HepG2 (cell line): ENCODE data around the gene TM9SF2. TPM values are rescaled to one million over a fixed set of nuclear protein-coding genes. Genes with fewer than 3 reads are reported as not detected.

Source experiments
- ARID3A ChIP-seq: IDR thresholded peaks from 2 replicates; pipeline ENCODE4 v1.6.1; 2012; ENCODE audit warnings: low read depth, low read length, improper control_type of control experiment
- BHLHE40 ChIP-seq: IDR thresholded peaks from 2 replicates; pipeline ENCODE4 v1.6.1; 2011; ENCODE audit warnings: low read length, improper control_type of control experiment
- CREB1 ChIP-seq, 2 experiments: fragments of 450-650 bp in 1 of 2; IDR thresholded peaks; 2 replicates each; pipeline ENCODE4 v1.6.1; 2016 to 2017; ENCODE audit warnings: control low read depth in 1 of 2, mild to moderate bottlenecking in 1 of 2, missing compliant biosample characterization in 1 of 2, missing genetic modification characterization in 1 of 2
- CREM ChIP-seq, 2 experiments: sonication (generic) in 1 of 2; formaldehyde crosslinking in 1 of 2; IDR thresholded peaks; 2 replicates each; pipeline versions ENCODE4 v1.4.0 to v1.6.1; 2016 to 2020; ENCODE audit warnings: antibody characterized with exemption in 1 of 2, mild to moderate bottlenecking in 1 of 2, missing genetic modification reagents in 1 of 2
- DPF2 ChIP-seq: sonication (generic); formaldehyde crosslinking; IDR thresholded peaks from 2 replicates; pipeline ENCODE4 v1.4.0; 2020; ENCODE audit warnings: mild to moderate bottlenecking, low read depth, missing genetic modification reagents, borderline replicate concordance
- FOXP4 ChIP-seq: sonication (generic); formaldehyde crosslinking; IDR thresholded peaks from 2 replicates; pipeline ENCODE4 v1.4.0; 2020; ENCODE audit warnings: missing genetic modification reagents
- GATAD2A ChIP-seq: IDR thresholded peaks from 2 replicates; pipeline ENCODE4 v1.6.1; 2016
- HDAC2 ChIP-seq: sonication (generic); formaldehyde crosslinking; IDR thresholded peaks from 2 replicates; pipeline ENCODE4 v1.4.0; 2020; ENCODE audit warnings: missing genetic modification reagents
- HHEX ChIP-seq: IDR thresholded peaks from 2 replicates; pipeline ENCODE4 v1.6.1; 2016; ENCODE audit warnings: control low read depth
- ISL2 ChIP-seq: sonication (generic); formaldehyde crosslinking; IDR thresholded peaks from 2 replicates; pipeline ENCODE4 v1.5.0; 2020; ENCODE audit warnings: missing genetic modification reagents
- MLX ChIP-seq: IDR thresholded peaks from 2 replicates; pipeline ENCODE4 v1.6.1; 2016
- NR2F6 ChIP-seq, 2 experiments: IDR thresholded peaks; 2 replicates each; pipeline ENCODE4 v1.6.1; 2016; ENCODE audit warnings: antibody characterized with exemption in 1 of 2, mild to moderate bottlenecking in 1 of 2
- SAP130 ChIP-seq: IDR thresholded peaks from 2 replicates; pipeline ENCODE4 v1.6.1; 2016; ENCODE audit warnings: low read depth
- SCMH1 ChIP-seq: sonication (generic); formaldehyde crosslinking; IDR thresholded peaks from 2 replicates; pipeline ENCODE4 v1.9.0; 2021; ENCODE audit warnings: missing genetic modification reagents, mild to moderate bottlenecking, borderline replicate concordance
- SIX1 ChIP-seq: sonication (generic); formaldehyde crosslinking; IDR thresholded peaks from 2 replicates; pipeline ENCODE4 v1.4.0; 2020; ENCODE audit warnings: missing genetic modification reagents, borderline replicate concordance
- SOX5 ChIP-seq: IDR thresholded peaks from 2 replicates; pipeline ENCODE4 v1.6.1; 2016; ENCODE audit warnings: borderline replicate concordance
- SRF ChIP-seq: IDR thresholded peaks from 2 replicates; pipeline ENCODE4 v1.6.1; 2011; ENCODE audit warnings: mild to moderate bottlenecking, low read depth, low read length, moderate library complexity
- ZNF614 ChIP-seq: IDR thresholded peaks from 2 replicates; pipeline ENCODE4 v1.6.1; 2018; ENCODE audit warnings: missing biosample characterization, missing genetic modification reagents, inconsistent platforms, borderline replicate concordance
- polyA plus RNA-seq, 8 experiments: library from polyadenylated mRNA; depleted of rRNA in 3 of 8; stranded (reverse) in 7 of 8; unstranded in 1 of 8; fragments of >200 nt; fragmentation: Illumina TruSeq in 4 of 8; extraction: Trizol in 4 of 8; gene quantifications; 2 replicates each; pipeline versions ENCODE4 v1.2.1 to v1.2.3, GENCODE V29; 2011 to 2016; ENCODE audit warnings: low read depth in 4 of 8, missing spikeins in 1 of 8, mixed read lengths in 1 of 8; ENCODE audit not compliant: insufficient read depth in 1 of 8
- total RNA-seq, 5 experiments: library from RNA; depleted of rRNA; stranded (reverse); fragments of >200 nt; fragmentation: Illumina TruSeq; extraction: Trizol; gene quantifications; 2 replicates each; pipeline ENCODE4 v1.2.3, GENCODE V29; 2016; ENCODE audit warnings: low read depth in 1 of 5
- TF ChIP-seq, protein P1 (sequence below): sonication (generic); formaldehyde crosslinking; IDR thresholded peaks from 2 replicates; pipeline ENCODE4 v1.9.0; 2021; ENCODE audit warnings: mild to moderate bottlenecking, missing genetic modification reagents

Gene TM9SF2
- total and polyA plus RNA-seq, 2 of the 13 experiments (the other 11 are each of a cell fraction or from before 2014, with no cell fraction given): 94.1 to 123 TPM

- TF ChIP-seq SOX5 (CRISPR knock-in tag) (peak; percentile 40; the same call in 1 of the 2 replicates), HHEX (CRISPR knock-in tag) (peak; percentile 43; the same call in 1 of the 2 replicates), MLX (CRISPR knock-in tag) (0 out of 2 replicates have a peak, but pooled peaks have one; percentile 16), ZNF614 (no peak), GATAD2A (CRISPR knock-in tag) (peak; percentile 54; the same call in 1 of the 2 replicates), SCMH1 (CRISPR knock-in tag) (no peak), SIX1 (CRISPR knock-in tag) (peak; percentile 46; the same call in 1 of the 2 replicates), SAP130 (peak; percentile 32; the same call in 1 of the 2 replicates), ARID3A (peak; percentile 71), ISL2 (CRISPR knock-in tag) (peak; percentile 43; the same call in 1 of the 2 replicates), SRF (no peak), CREM (IDR thresholded peaks at IDR 0.05) (0 out of 2 replicates have a peak, but pooled peaks have one; percentile 16), CREM (CRISPR knock-in tag; IDR thresholded peaks at IDR 0.05) (no peak), FOXP4 (CRISPR knock-in tag) (peak; percentile 84), BHLHE40 (no peak), DPF2 (CRISPR knock-in tag) (0 out of 2 replicates have a peak, but pooled peaks have one; percentile 20), HDAC2 (CRISPR knock-in tag) (peak; percentile 40; the same call in 1 of the 2 replicates), NR2F6 (IDR thresholded peaks at IDR 0.05) (peak; percentile 51; the same call in 1 of the 2 replicates), NR2F6 (CRISPR knock-in tag; IDR thresholded peaks at IDR 0.05) (0 out of 2 replicates have a peak, but pooled peaks have one; percentile 13), CREB1 (IDR thresholded peaks at IDR 0.05) (no peak), CREB1 (CRISPR knock-in tag; IDR thresholded peaks at IDR 0.05) (peak; percentile 37)
- TF ChIP-seq, protein P1, sequence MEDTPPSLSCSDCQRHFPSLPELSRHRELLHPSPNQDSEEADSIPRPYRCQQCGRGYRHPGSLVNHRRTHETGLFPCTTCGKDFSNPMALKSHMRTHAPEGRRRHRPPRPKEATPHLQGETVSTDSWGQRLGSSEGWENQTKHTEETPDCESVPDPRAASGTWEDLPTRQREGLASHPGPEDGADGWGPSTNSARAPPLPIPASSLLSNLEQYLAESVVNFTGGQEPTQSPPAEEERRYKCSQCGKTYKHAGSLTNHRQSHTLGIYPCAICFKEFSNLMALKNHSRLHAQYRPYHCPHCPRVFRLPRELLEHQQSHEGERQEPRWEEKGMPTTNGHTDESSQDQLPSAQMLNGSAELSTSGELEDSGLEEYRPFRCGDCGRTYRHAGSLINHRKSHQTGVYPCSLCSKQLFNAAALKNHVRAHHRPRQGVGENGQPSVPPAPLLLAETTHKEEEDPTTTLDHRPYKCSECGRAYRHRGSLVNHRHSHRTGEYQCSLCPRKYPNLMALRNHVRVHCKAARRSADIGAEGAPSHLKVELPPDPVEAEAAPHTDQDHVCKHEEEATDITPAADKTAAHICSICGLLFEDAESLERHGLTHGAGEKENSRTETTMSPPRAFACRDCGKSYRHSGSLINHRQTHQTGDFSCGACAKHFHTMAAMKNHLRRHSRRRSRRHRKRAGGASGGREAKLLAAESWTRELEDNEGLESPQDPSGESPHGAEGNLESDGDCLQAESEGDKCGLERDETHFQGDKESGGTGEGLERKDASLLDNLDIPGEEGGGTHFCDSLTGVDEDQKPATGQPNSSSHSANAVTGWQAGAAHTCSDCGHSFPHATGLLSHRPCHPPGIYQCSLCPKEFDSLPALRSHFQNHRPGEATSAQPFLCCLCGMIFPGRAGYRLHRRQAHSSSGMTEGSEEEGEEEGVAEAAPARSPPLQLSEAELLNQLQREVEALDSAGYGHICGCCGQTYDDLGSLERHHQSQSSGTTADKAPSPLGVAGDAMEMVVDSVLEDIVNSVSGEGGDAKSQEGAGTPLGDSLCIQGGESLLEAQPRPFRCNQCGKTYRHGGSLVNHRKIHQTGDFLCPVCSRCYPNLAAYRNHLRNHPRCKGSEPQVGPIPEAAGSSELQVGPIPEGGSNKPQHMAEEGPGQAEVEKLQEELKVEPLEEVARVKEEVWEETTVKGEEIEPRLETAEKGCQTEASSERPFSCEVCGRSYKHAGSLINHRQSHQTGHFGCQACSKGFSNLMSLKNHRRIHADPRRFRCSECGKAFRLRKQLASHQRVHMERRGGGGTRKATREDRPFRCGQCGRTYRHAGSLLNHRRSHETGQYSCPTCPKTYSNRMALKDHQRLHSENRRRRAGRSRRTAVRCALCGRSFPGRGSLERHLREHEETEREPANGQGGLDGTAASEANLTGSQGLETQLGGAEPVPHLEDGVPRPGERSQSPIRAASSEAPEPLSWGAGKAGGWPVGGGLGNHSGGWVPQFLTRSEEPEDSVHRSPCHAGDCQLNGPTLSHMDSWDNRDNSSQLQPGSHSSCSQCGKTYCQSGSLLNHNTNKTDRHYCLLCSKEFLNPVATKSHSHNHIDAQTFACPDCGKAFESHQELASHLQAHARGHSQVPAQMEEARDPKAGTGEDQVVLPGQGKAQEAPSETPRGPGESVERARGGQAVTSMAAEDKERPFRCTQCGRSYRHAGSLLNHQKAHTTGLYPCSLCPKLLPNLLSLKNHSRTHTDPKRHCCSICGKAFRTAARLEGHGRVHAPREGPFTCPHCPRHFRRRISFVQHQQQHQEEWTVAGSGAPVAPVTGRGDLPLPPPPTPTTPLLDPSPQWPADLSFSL: peak; percentile 88
Measured at GRCh38 chr13:99558570-99559180, 57.4 kb downstream of the TM9SF2 start (continued).
